ENCODE data around the gene PCDH1.

The PCDH1 gene

DNA sequence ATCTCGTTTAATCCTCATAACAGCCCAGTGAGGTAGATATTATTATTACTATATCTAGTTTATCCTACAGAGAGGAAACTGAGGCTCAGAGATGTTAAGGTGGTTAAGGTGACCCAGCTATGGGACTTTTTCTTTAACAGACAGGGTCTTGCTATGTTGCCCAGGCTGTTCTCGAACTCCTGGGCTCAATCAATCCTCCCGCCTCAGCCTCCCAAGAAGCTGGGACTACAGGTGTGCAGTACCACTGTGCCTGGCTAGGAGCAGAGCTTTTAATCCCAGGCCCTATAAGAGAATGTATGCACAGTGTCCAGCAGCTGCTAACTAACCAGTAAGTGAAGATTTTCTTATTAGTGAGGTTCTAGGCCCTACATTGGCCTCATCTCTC lies 62.4 kb downstream of the PCDH1 start:
- no peaks in the 10 kb centered on the region for H3K9me3 ChIP-seq
- H3K36me3 ChIP-seq: no peaks in the 10 kb centered on the region
- no peak overlapping the region for H3K4me3 ChIP-seq (ENCODE audit: low read depth, low read length)
- TF ChIP-seq, protein P1, sequence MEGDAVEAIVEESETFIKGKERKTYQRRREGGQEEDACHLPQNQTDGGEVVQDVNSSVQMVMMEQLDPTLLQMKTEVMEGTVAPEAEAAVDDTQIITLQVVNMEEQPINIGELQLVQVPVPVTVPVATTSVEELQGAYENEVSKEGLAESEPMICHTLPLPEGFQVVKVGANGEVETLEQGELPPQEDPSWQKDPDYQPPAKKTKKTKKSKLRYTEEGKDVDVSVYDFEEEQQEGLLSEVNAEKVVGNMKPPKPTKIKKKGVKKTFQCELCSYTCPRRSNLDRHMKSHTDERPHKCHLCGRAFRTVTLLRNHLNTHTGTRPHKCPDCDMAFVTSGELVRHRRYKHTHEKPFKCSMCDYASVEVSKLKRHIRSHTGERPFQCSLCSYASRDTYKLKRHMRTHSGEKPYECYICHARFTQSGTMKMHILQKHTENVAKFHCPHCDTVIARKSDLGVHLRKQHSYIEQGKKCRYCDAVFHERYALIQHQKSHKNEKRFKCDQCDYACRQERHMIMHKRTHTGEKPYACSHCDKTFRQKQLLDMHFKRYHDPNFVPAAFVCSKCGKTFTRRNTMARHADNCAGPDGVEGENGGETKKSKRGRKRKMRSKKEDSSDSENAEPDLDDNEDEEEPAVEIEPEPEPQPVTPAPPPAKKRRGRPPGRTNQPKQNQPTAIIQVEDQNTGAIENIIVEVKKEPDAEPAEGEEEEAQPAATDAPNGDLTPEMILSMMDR (IDR thresholded peaks at IDR 0.05; ENCODE audit: low read depth, low read length): no peak
- no peak for DNase-seq
- H3K4me1 ChIP-seq: peaks cover 31% of the 10 kb centered on the region
- no peaks in the 10 kb centered on the region for H3K27me3 ChIP-seq

DNA sequence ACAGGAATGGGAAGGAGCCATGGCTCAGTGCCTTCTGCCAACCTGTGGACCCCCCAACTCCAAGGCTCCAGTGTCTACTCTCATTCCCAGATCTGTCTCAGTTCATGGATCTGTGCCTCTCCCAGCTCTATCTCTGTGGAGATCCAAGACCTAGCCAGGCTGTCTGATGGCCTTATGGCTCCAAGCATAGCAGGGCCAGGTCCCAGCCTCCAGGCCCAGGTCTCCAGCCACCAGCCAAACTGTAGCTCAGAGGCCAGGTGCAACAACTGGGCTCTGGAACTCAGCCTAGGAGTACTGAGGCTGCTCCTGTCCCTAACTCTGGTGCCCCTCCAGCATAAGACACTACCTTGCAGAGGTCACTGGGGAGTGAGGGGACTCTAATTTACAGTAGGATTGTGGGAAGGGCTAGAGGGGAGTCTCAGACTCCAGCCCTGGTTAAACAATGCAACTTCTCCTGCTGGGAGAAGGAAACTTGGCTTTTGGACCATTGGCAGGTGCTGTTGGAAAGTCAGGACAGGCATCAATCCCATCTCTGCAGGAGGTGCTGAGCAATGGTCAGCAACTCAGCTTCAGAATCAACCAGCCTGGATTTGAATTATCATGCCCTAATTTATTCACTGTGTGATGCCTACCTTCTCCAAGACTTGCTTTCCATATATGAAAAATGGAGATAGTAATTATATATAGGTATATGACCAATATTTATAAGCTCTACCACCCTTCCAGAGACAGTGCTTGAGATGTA lies 63.0 kb downstream of the PCDH1 start:
- Histone ChIP-seq H3K36me3 (no peaks in the 10 kb centered on the region), H3K4me3 (ENCODE audit: low read depth, low read length) (no peak overlapping the region), H3K27me3 (no peaks in the 10 kb centered on the region), H3K9me3 (no peaks in the 10 kb centered on the region), H3K4me1 (peaks cover 29% of the 10 kb centered on the region)
- TF ChIP-seq, protein P1 (IDR thresholded peaks at IDR 0.05; ENCODE audit: low read depth, low read length): no peak
- no peak for DNase-seq

DNA sequence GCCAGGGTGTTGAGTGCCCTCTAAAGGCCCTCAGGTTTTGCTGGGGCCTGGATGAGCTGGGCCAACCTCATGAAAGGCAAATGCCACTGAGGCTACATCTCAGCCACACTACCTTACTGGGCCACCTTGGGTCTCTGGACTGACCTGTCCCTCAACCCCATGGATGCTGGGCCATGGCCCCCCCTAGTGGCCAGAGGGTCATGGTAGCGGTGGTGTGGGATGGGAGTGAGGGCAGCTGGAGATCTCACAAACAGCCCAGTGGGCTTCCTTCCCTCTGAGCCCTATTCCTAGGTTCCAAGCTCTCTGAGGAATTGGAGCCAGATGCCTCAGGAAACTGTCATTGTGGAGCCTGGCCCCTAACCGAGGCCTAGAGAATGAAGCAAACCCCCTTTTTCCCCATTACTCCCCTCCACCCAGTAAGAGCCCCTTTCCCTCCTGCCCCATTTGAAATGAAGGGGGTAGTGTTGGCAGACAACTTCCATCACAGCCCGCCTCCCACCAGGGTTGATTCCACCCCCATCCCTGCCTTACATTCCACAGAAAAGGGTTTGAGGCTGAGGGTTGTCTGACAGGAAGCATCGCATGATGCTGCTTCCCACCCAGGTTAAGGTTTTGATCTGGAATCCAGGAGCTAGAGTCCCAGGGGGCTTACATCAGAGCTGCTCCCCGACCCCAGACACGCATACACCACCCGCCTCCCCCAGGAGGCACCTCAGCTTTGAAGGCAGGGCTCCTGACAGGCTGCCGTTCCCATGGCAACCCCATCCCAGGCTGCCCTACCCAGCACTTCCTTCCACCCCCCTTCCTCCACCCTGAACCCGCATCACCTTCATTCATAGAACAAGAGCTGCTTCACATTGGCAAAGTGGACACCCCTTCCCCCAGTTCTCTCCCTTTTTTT lies 63.9 kb downstream of the PCDH1 start:
- no peak overlapping the region for H3K4me3 ChIP-seq (ENCODE audit: low read depth, low read length)
- H3K4me1 ChIP-seq: peaks cover 29% of the 10 kb centered on the region
- no peaks in the 10 kb centered on the region for H3K36me3 ChIP-seq
- peak; percentile 87 for DNase-seq
- TF ChIP-seq, protein P1 (IDR thresholded peaks at IDR 0.05; ENCODE audit: low read depth, low read length): peak; percentile 95
- H3K27me3 ChIP-seq: no peaks in the 10 kb centered on the region
- H3K9me3 ChIP-seq: no peaks in the 10 kb centered on the region

DNA sequence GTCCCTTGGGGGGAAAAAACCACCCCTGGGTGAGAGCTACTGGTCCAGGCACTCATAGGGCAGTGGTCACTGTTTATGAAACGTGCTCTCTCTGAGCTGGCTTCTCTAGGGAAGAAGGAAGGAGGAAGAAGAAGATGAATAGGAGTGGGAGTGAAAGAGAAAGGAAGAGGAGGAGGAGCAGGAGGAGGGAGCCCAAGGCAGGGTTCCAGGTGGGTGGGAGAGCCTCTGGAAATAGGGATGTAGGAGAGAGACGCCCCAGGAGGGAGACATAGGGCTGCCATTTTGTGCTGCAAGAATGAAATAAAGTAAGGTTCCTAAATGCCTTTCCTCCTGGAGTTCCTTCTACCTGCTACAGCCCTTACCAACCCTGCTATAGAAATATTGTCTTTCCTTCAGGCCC lies 65.7 kb downstream of the PCDH1 start:
- H3K9me3 ChIP-seq: no peaks in the 10 kb centered on the region
- TF ChIP-seq, protein P1 (IDR thresholded peaks at IDR 0.05; ENCODE audit: low read depth, low read length): no peak
- no peaks in the 10 kb centered on the region for H3K36me3 ChIP-seq
- H3K4me1 ChIP-seq: peaks cover 36% of the 10 kb centered on the region
- H3K4me3 ChIP-seq (ENCODE audit: low read depth, low read length): peak overlapping the region; percentile 52
- no peaks in the 10 kb centered on the region for H3K27me3 ChIP-seq
- DNase-seq: no peak

DNA sequence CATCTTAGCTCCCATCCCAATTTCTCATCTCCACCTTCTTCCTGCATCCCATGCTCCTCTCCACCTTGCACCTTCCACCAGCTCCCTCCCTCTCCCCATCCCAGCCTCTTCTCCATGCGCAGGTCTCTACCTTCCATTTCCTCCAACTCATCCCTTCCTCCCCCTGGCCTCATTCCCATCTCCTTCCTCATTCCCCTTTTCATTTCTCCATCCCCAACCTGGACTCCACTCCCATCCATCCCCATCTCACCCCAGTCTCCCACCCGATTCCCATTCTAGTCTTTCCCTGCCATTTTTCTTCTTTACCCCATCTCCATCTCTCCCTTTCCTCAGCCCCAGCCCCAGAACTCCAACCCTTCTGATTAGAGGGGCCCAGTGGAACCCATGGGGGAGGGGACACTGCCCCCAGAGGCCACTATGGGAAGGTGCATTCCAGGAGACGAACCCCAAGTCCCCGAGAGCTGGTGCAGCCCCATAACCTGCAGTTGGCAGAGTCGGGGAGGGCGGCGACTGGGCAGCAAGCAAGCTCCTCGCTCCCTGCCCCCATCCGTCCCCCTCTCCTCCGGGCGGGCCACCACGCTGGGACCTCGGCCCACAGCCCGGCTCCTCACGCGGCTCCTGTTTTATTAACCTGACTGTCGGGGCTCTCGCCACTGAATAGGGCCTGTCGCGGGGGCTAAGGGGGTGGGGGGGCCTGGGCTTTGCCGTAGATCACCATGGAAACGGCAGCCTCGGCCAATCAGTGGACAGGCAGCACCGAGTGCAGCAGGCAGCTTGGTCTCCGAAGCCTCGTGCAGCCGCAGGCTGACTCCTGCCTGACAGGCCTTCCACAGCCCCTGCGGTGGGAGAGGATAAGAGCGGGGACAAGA lies 66.7 kb downstream of the PCDH1 start:
- Histone ChIP-seq H3K4me3 (ENCODE audit: low read depth, low read length) (peak overlapping the region; percentile 52), H3K27me3 (no peaks in the 10 kb centered on the region), H3K36me3 (no peaks in the 10 kb centered on the region), H3K9me3 (no peaks in the 10 kb centered on the region), H3K4me1 (peaks cover 40% of the 10 kb centered on the region)
- TF ChIP-seq, protein P1 (IDR thresholded peaks at IDR 0.05; ENCODE audit: low read depth, low read length): peak; percentile 79
- peak; percentile 91 for DNase-seq
